Tibial artery (tissue), 4 donors: Measurements from ENCODE around the gene OBSL1.

Source experiments
- DNase-seq, 2 donors: peaks; one replicate each; pipeline ENCODE4 v3.0.0-alpha.2; 2019
- H3K27ac ChIP-seq, 2 donors: fragments of 200-600 bp; sonication (generic) in 1 of 2; 1 replicate in 1 of 2; 2 replicates in 1 of 2; pipeline ENCODE4 v1.5.1; 2018 to 2019; ENCODE audit warnings: mild to moderate bottlenecking in 1 of 2
- H3K27me3 ChIP-seq, 2 donors: fragments of 200-600 bp; sonication (generic) in 1 of 2; one replicate each; pipeline versions ENCODE4 v1.5.1 to v1.6.0; 2016 to 2019
- H3K36me3 ChIP-seq, 3 donors: fragments of 200-600 bp; sonication (generic) in 2 of 3; one replicate each; pipeline ENCODE4 v1.5.1; 2016 to 2019; ENCODE audit warnings: mild to moderate bottlenecking in 2 of 3
- H3K4me1 ChIP-seq, 4 donors: fragments of 200-600 bp; sonication (generic) in 2 of 4; 1 replicate in 3 of 4; 2 replicates in 1 of 4; pipeline ENCODE4 v1.5.1; 2016 to 2019
- H3K4me3 ChIP-seq, 2 donors: fragments of 200-600 bp; sonication (generic) in 1 of 2; 1 replicate in 1 of 2; 2 replicates in 1 of 2; pipeline ENCODE4 v1.5.1; 2018 to 2019; ENCODE audit warnings: mild to moderate bottlenecking in 2 of 2
- H3K9me3 ChIP-seq, 3 donors: fragments of 200-600 bp; sonication (generic) in 1 of 3; one replicate each; pipeline ENCODE4 v1.5.1; 2016 to 2019
- CTCF ChIP-seq, 2 experiments: fragments of 200-600 bp in 1 of 2; fragments of 450-650 bp in 1 of 2; IDR thresholded peaks; one replicate each; pipeline ENCODE4 v1.5.1; 2017 to 2019; ENCODE audit warnings: antibody characterized with exemption in 2 of 2, mild to moderate bottlenecking in 1 of 2, moderate library complexity in 1 of 2
- intact Hi-C: fragments of 100-400 bp; cut with DNase I; formaldehyde crosslinking; loops from one replicate; pipeline ENCODE4 v1.15.0; 2023; ENCODE audit warnings: low total_unique reads

The OBSL1 gene

GRCh38 chr2:219526320-219527075 is 44.8 kb downstream of the OBSL1 start:
- no peak for DNase-seq
- Histone ChIP-seq H3K9me3 (no peaks in the 10 kb centered on the region), H3K27ac (no peak overlapping the region), H3K27me3 (peaks cover 0 to 22% of the 10 kb centered on the region in 2 donors), H3K36me3 (no peaks in the 10 kb centered on the region), H3K4me3 (no peak overlapping the region), H3K4me1 (peaks cover 0 to 24% (median 21%) of the 10 kb centered on the region in 4 donors)
- intact Hi-C loops: no loop called here
- no peak for TF ChIP-seq CTCF (IDR thresholded peaks at IDR 0.05)

- intact Hi-C loops: no loop called here
- peaks cover 0 to 22% of the 10 kb centered on the region in 2 donors for H3K27me3 ChIP-seq
Measured at GRCh38 chr2:219525533-219526232, 45.7 kb downstream of the OBSL1 start.

GRCh38 chr2:219524817-219525216 is 46.5 kb downstream of the OBSL1 start:
- no peak overlapping the region for H3K27ac ChIP-seq
- DNase-seq: no peak
- H3K4me3 ChIP-seq: no peak overlapping the region
- H3K36me3 ChIP-seq: no peaks in the 10 kb centered on the region
- H3K9me3 ChIP-seq: no peaks in the 10 kb centered on the region
- peaks cover 0 to 27% (median 21%) of the 10 kb centered on the region in 4 donors for H3K4me1 ChIP-seq
- peaks cover 0 to 22% of the 10 kb centered on the region in 2 donors for H3K27me3 ChIP-seq
- intact Hi-C loops: no loop called here
- TF ChIP-seq CTCF (IDR thresholded peaks at IDR 0.05): no peak

More at GRCh38 chr2:219525533-219526232, 45.7 kb downstream of the OBSL1 start:
- no peak for DNase-seq
- Histone ChIP-seq H3K4me1 (peaks cover 0 to 29% (median 23%) of the 10 kb centered on the region in 4 donors), H3K4me3 (no peak overlapping the region), H3K27ac (no peak overlapping the region), H3K36me3 (no peaks in the 10 kb centered on the region), H3K9me3 (no peaks in the 10 kb centered on the region)
- no peak for TF ChIP-seq CTCF (IDR thresholded peaks at IDR 0.05)

GRCh38 chr2:219523031-219523671 is 48.2 kb downstream of the OBSL1 start:
- Histone ChIP-seq H3K27me3 (peaks cover 0 to 13% of the 10 kb centered on the region in 2 donors), H3K27ac (peak overlapping the region; percentile 47 to 53), H3K9me3 (no peaks in the 10 kb centered on the region), H3K4me3 (peak overlapping the region; percentile 43 to 45), H3K4me1 (peaks cover 0 to 25% (median 19%) of the 10 kb centered on the region in 4 donors), H3K36me3 (no peaks in the 10 kb centered on the region)
- DNase-seq: no peak
- intact Hi-C loops: no loop called here
- TF ChIP-seq CTCF (IDR thresholded peaks at IDR 0.05): no peak

GRCh38 chr2:219522111-219523030 is 49.0 kb downstream of the OBSL1 start:
- no peak for DNase-seq
- Histone ChIP-seq H3K27me3 (peaks cover 0 to 5% of the 10 kb centered on the region in 2 donors), H3K36me3 (no peaks in the 10 kb centered on the region), H3K27ac (peak overlapping the region; percentile 47 to 53), H3K4me1 (peaks cover 0 to 25% (median 19%) of the 10 kb centered on the region in 4 donors), H3K9me3 (no peaks in the 10 kb centered on the region), H3K4me3 (peak overlapping the region; percentile 43 to 45)
- intact Hi-C loops: no loop called here
- TF ChIP-seq CTCF (IDR thresholded peaks at IDR 0.05): no peak
